HCT116 (cell line): ENCODE results near the gene SLC35F2. TPM values are rescaled to one million over a fixed set of nuclear protein-coding genes. Genes with fewer than 3 reads are reported as not detected.
A peak's percentile ranks its signal among the peaks of the same experiment; 100 is the strongest.
"Not testable (repeated sequence)": the region's sequence is repeated elsewhere in the genome, so short reads cannot be mapped to it uniquely, and the experiment has no call there.

Experiments used
- ATAC-seq: fragments of 200-7000 bp; cut with Tn5 transposase; 2 replicates; pipeline ENCODE4 v1.9.1; 2020; ENCODE audit warnings: mild to moderate bottlenecking, moderate library complexity
- BruUV-seq: library from RNA; stranded (reverse); fragments of 400-500 nt; replicated peaks from 2 replicates; lab custom pipeline; 2021; lab: Mats Ljungman, UMichigan
- CTCF ChIA-PET: fragments of 300-600 bp; sonication (Branson Sonifier 250); formaldehyde crosslinking; loops from one replicate; lab custom pipeline; 2021; ENCODE audit warnings: antibody characterized with exemption; lab: Charles Lee
- POLR2A ChIA-PET: fragments of 300-600, 350-600 bp; sonication (Branson Sonifier 250); formaldehyde crosslinking; loops from one replicate; lab custom pipeline; 2021; ENCODE audit warnings: antibody characterized with exemption; lab: Charles Lee
- RAD21 ChIA-PET, 2 experiments: fragments of 300-600 bp; sonication (Branson Sonifier 250); formaldehyde crosslinking; loops; one replicate each; lab custom pipeline; 2023; ENCODE audit warnings: low total read pairs in 2 of 2; ENCODE audit not compliant: uncharacterized antibody in 2 of 2, unreplicated experiment in 2 of 2, low non-redundant PET in 1 of 2; lab: Charles Lee
- DNase-seq: peaks from one replicate; pipeline ENCODE4 v3.0.0-alpha.2; 2010; ENCODE audit warnings: low read depth, low spot score
- H2AFZ ChIP-seq: fragments of 200-600 bp; shearing (Covaris generic), sonication (generic); 2 replicates; pipeline ENCODE4 v1.6.1; 2017; ENCODE audit warnings: low read depth, mixed run types, mixed read lengths, antibody characterized with exemption, low read length; ENCODE audit not compliant: poor library complexity, severe bottlenecking
- H3K27ac ChIP-seq: 2 replicates; pipeline ENCODE4 v1.5.1; 2012; ENCODE audit warnings: low read depth, low read length
- H3K27me3 ChIP-seq: fragments of 200-600 bp; sonication (generic); 2 replicates; pipeline ENCODE4 v1.6.1; 2016; ENCODE audit warnings: mixed run types, low read length, mixed read lengths; ENCODE audit not compliant: insufficient read depth
- H3K36me3 ChIP-seq, 2 experiments: fragments of 200-500 bp in 1 of 2; fragments of 200-600 bp in 1 of 2; sonication (Bioruptor generic) in 1 of 2; sonication (generic) in 1 of 2; 2 replicates each; pipeline versions ENCODE4 v1.5.1 to v1.6.1; 2014 to 2016; ENCODE audit warnings: low read length in 2 of 2, inconsistent platforms in 1 of 2, mixed read lengths in 1 of 2, mixed run types in 1 of 2; ENCODE audit not compliant: insufficient read depth in 2 of 2, control insufficient read depth in 1 of 2
- H3K4me1 ChIP-seq, 2 experiments: fragments of 200-600 bp in 1 of 2; sonication (generic) in 1 of 2; 2 replicates each; pipeline versions ENCODE4 v1.5.1 to v1.6.1; 2012 to 2017; ENCODE audit warnings: low read length in 2 of 2, inconsistent platforms in 1 of 2, mild to moderate bottlenecking in 1 of 2, mixed read lengths in 1 of 2, mixed run types in 1 of 2, moderate library complexity in 1 of 2; ENCODE audit not compliant: insufficient read depth in 2 of 2, control insufficient read depth in 1 of 2
- H3K4me2 ChIP-seq: fragments of 200-600 bp; sonication (generic); 2 replicates; pipeline ENCODE4 v1.6.1; 2017; ENCODE audit warnings: mixed run types, low read length, mixed read lengths
- H3K4me3 ChIP-seq, 2 experiments: fragments of 200-600 bp in 1 of 2; sonication (generic) in 1 of 2; replicated peaks in 1 of 2; 2 replicates each; pipeline ENCODE4 v1.5.1; 2011 to 2016; ENCODE audit warnings: low read length in 2 of 2, control low read depth in 1 of 2, low read depth in 1 of 2, mild to moderate bottlenecking in 1 of 2, mixed read lengths in 1 of 2, mixed run types in 1 of 2
- H3K79me2 ChIP-seq: fragments of 200-600 bp; sonication (generic); 2 replicates; pipeline ENCODE4 v1.6.1; 2017; ENCODE audit warnings: mild to moderate bottlenecking, mixed run types, low read length, moderate library complexity, mixed read lengths; ENCODE audit not compliant: insufficient read depth
- H3K9ac ChIP-seq: fragments of 200-600 bp; sonication (generic); 2 replicates; pipeline ENCODE4 v1.6.1; 2016; ENCODE audit warnings: low read length, mixed read lengths
- H3K9me2 ChIP-seq: fragments of 200-600 bp; sonication (generic), shearing (Covaris generic); 2 replicates; pipeline ENCODE4 v1.6.1; 2017; ENCODE audit warnings: mixed run types, mild to moderate bottlenecking, moderate library complexity; ENCODE audit not compliant: insufficient read depth
- H3K9me3 ChIP-seq, 2 experiments: fragments of 200-500 bp in 1 of 2; fragments of 200-600 bp in 1 of 2; sonication (Bioruptor generic) in 1 of 2; sonication (generic) in 1 of 2; 2 replicates each; pipeline ENCODE4 v1.6.1; 2014 to 2017; ENCODE audit warnings: low read length in 2 of 2, mixed read lengths in 2 of 2, inconsistent platforms in 1 of 2, low read depth in 1 of 2, mild to moderate bottlenecking in 1 of 2, mixed run types in 1 of 2, moderate library complexity in 1 of 2; ENCODE audit not compliant: control insufficient read depth in 1 of 2, insufficient read depth in 1 of 2
- H4K20me1 ChIP-seq: fragments of 200-600 bp; sonication (generic), shearing (Covaris generic); 2 replicates; pipeline ENCODE4 v1.6.1; 2017; ENCODE audit warnings: mixed run types, mild to moderate bottlenecking, moderate library complexity; ENCODE audit not compliant: insufficient read depth
- CEBPB ChIP-seq: IDR thresholded peaks from 2 replicates; pipeline ENCODE4 v1.6.1; 2012; ENCODE audit warnings: low read depth
- FOSL1 ChIP-seq: IDR thresholded peaks from 2 replicates; pipeline ENCODE4 v1.6.1; 2012; ENCODE audit warnings: low read depth
- RAD21 ChIP-seq: IDR thresholded peaks from 2 replicates; pipeline ENCODE4 v1.6.1; 2012; ENCODE audit warnings: low read depth, mild to moderate bottlenecking
- intact Hi-C: fragments of 100-400 bp; cut with micrococcal nuclease; formaldehyde crosslinking; loops from 2 replicates; pipeline ENCODE4 v1.10.0; 2022
- total RNA-seq: library from RNA; stranded (reverse); gene quantifications from one replicate; pipeline ENCODE4 v1.2.1, GENCODE V29; 2021; ENCODE audit not compliant: unreplicated experiment
- TF ChIP-seq, protein P1 (sequence below), 3 experiments: fragments of 200-600 bp in 1 of 3; sonication (generic) in 1 of 3; IDR thresholded peaks in 2 of 3; conservative IDR thresholded peaks in 1 of 3; 2 replicates each; pipeline ENCODE4 v1.5.1; 2012 to 2017; ENCODE audit warnings: low read depth in 2 of 3, low read length in 2 of 3, antibody characterized with exemption in 1 of 3, borderline replicate concordance in 1 of 3, control low read depth in 1 of 3, mild to moderate bottlenecking in 1 of 3, mixed read lengths in 1 of 3, mixed run types in 1 of 3, moderate library complexity in 1 of 3; ENCODE audit not compliant: insufficient read depth in 1 of 3

Gene SLC35F2
- total RNA-seq, 1 experiment from 2014 or later = 53.5 TPM

DNA sequence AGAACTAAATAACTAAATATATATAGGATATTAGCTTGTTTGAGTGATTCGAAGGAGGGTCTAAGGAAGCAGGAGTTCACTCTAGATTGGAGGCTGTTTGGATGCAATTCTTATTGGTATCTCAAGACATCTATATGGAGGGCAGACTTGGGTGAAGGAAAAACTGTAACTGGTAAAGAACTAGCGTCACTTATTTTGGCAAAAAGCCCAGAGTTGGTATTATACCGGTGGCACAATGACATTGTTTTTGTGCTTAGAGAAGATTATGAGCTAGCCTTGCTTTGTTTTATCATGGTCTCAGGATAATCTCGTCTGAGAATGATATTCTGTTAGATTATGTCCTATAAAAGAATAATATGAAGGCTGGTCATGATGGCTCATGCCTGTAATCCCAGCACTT, 6.0 kb upstream of the SLC35F2 start:
- ATAC-seq = no peak
- BruUV-seq = no TSS peak
- Histone ChIP-seq H3K27ac (no peak overlapping the region), H3K36me3 (no peaks in the 10 kb centered on the region), H3K9me2 (no peaks in the 10 kb centered on the region), H4K20me1 (no peaks in the 10 kb centered on the region), H3K4me3 (no peak overlapping the region), H3K27me3 (no peaks in the 10 kb centered on the region), H3K4me1 (peaks cover 0 to 13% of the 10 kb centered on the region in 2 experiments; a peak in 3 of 4 replicates), H3K79me2 (no peaks in the 10 kb centered on the region), H3K9me3 (no peaks in the 10 kb centered on the region), H3K9ac (no peak overlapping the region), H2AFZ (no peak overlapping the region), H3K4me2 (no peak overlapping the region)
- intact Hi-C loops = no loop called here
- no peak for DNase-seq
- ChIA-PET RAD21 (no interaction called here), POLR2A (interaction anchor here (0.6 kb wide), 1 partner anchor 94 kb away, joined by 4 read pairs; no protein-coding TSS in a partner anchor), CTCF (no interaction called here)
- no peak for TF ChIP-seq CEBPB
- no peak for TF ChIP-seq FOSL1

DNA sequence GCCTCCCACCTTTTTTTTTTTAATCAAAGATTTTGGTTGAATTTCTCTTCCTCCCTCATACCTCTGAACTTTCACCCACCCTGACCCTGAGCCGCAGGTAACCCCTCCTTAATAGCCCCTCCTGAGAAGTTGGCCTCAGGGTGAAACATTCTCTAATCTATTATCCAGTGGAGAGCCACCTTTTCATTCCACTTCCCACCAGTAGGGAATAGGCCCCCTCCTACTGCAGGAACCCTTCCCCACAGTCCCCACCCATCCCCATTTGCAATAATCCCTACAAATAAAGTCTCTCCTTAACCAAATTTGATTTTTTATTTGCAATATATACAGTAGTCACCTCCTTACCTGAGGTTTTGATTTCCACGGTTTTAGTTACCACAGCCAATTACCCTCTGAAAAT, 2.1 kb upstream of the SLC35F2 start:
- no peaks in the 10 kb centered on the region for H3K9me3 ChIP-seq
- peaks cover 3 to 31% of the 10 kb centered on the region in 2 experiments; a peak in 3 of 4 replicates for H3K4me1 ChIP-seq
- no peak overlapping the region for H2AFZ ChIP-seq
- H4K20me1 ChIP-seq = no peaks in the 10 kb centered on the region
- no TSS peak for BruUV-seq
- H3K36me3 ChIP-seq = no peaks in the 10 kb centered on the region
- POLR2A ChIA-PET = no interaction called here
- H3K4me3 ChIP-seq = no peak overlapping the region
- H3K4me2 ChIP-seq = no peak overlapping the region
- no peaks in the 10 kb centered on the region for H3K9me2 ChIP-seq
- no peak overlapping the region for H3K27ac ChIP-seq
- DNase-seq (no peak), ATAC-seq (no peak)
- no peak overlapping the region for H3K9ac ChIP-seq
- TF ChIP-seq, protein P1, sequence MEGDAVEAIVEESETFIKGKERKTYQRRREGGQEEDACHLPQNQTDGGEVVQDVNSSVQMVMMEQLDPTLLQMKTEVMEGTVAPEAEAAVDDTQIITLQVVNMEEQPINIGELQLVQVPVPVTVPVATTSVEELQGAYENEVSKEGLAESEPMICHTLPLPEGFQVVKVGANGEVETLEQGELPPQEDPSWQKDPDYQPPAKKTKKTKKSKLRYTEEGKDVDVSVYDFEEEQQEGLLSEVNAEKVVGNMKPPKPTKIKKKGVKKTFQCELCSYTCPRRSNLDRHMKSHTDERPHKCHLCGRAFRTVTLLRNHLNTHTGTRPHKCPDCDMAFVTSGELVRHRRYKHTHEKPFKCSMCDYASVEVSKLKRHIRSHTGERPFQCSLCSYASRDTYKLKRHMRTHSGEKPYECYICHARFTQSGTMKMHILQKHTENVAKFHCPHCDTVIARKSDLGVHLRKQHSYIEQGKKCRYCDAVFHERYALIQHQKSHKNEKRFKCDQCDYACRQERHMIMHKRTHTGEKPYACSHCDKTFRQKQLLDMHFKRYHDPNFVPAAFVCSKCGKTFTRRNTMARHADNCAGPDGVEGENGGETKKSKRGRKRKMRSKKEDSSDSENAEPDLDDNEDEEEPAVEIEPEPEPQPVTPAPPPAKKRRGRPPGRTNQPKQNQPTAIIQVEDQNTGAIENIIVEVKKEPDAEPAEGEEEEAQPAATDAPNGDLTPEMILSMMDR (IDR thresholded peaks at IDR 0.05 in 2 of 3, conservative IDR thresholded peaks at IDR 0.05 in 1 of 3; ENCODE audit: borderline replicate concordance in 1 of 3, insufficient read depth in 1 of 3, low read depth in 2 of 3, low read length in 2 of 3) = peak in 2 of 3 experiments; percentile 13 to 28; a peak in 1 of 6 replicates
- no peak for TF ChIP-seq RAD21
- no peaks in the 10 kb centered on the region for H3K27me3 ChIP-seq
- intact Hi-C loops = no loop called here
- CTCF ChIA-PET = no interaction called here
- RAD21 ChIA-PET = no interaction called here
- H3K79me2 ChIP-seq = peaks cover 35% of the 10 kb centered on the region

DNA sequence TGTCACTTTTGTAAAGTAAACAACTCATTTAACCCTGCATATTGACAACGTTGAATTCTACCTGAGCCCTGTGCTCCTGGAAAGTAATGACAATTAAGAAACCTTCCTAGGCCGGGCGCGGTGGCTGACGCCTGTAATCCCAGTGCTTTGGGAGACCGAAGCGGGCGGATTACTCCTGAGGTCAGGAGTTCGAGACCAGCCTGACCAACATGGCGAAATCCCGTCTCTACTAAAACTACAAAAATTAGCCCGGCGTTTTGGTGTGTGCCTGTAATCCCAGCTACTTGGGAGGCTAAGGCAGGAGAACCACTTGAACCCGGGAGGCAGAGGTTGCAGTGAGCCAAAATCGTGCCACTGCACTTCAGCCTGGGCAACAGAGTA, 1.6 kb upstream of the SLC35F2 start:
- H3K36me3 ChIP-seq, H3K9me3 ChIP-seq, H3K27ac ChIP-seq, intact Hi-C loops, H3K9me2 ChIP-seq, BruUV-seq, DNase-seq, H3K27me3 ChIP-seq, CTCF ChIA-PET, ATAC-seq, H4K20me1 ChIP-seq: not testable (repeated sequence)
- peak overlapping the region; percentile 69 for H2AFZ ChIP-seq
- peaks cover 39% of the 10 kb centered on the region for H3K79me2 ChIP-seq
- peaks cover 3 to 31% of the 10 kb centered on the region in 2 experiments; a peak in 3 of 4 replicates for H3K4me1 ChIP-seq
- ChIA-PET RAD21 (interaction anchor here in 1 of 2 experiments (1.0 kb wide), 1 partner anchor 19 kb away, joined by 3 read pairs; no protein-coding TSS in a partner anchor), POLR2A (interaction anchor here (2.0 kb wide), 1 partner anchor 20 kb away, joined by 6 read pairs; no protein-coding TSS in a partner anchor)
- peak overlapping the region; percentile 99 for H3K4me2 ChIP-seq
- H3K4me3 ChIP-seq = peak overlapping the region in 1 of 2 experiments; percentile 97; a peak in 2 of 4 replicates
- peak overlapping the region; percentile 92 for H3K9ac ChIP-seq
